Astrocyte (in vitro differentiated cells and primary cell): ENCODE measurements around the gene TMEM175. TPM values are rescaled to one million over a fixed set of nuclear protein-coding genes. Genes with fewer than 3 reads are reported as not detected.

Experiments used
- DNase-seq: peaks from one replicate; pipeline ENCODE4 v3.0.0-alpha.2; 2010; ENCODE audit warnings: low read depth
- FAIRE-seq: peaks from 2 replicates; lab custom pipeline; 2011; peaks lifted over from hg19 to GRCh38; lab: Jason Lieb, UNC
- H2AFZ ChIP-seq: 2 replicates; pipeline ENCODE4 v1.6.0; 2012; ENCODE audit warnings: low read depth, low read length, inconsistent platforms
- H3K27ac ChIP-seq: 2 replicates; pipeline ENCODE4 v1.5.1; 2011; ENCODE audit warnings: low read depth, low read length, inconsistent platforms
- H3K27me3 ChIP-seq: 2 replicates; pipeline ENCODE4 v1.6.0; 2011; ENCODE audit warnings: low read length, inconsistent platforms; ENCODE audit not compliant: insufficient read depth
- H3K36me3 ChIP-seq: 2 replicates; pipeline ENCODE4 v1.5.1; 2011; ENCODE audit warnings: low read length, inconsistent platforms; ENCODE audit not compliant: insufficient read depth
- H3K4me1 ChIP-seq: 2 replicates; pipeline ENCODE4 v1.5.1; 2011; ENCODE audit warnings: low read length, inconsistent platforms; ENCODE audit not compliant: insufficient read depth
- H3K4me2 ChIP-seq: 2 replicates; pipeline ENCODE4 v1.6.0; 2012; ENCODE audit warnings: low read length, inconsistent platforms
- H3K4me3 ChIP-seq: 2 replicates; pipeline ENCODE4 v1.5.1; 2011; ENCODE audit warnings: low read depth, mild to moderate bottlenecking, low read length, inconsistent platforms; ENCODE audit not compliant: insufficient read depth
- H3K79me2 ChIP-seq: 2 replicates; pipeline ENCODE4 v1.6.0; 2012; ENCODE audit warnings: mild to moderate bottlenecking, low read length, inconsistent platforms; ENCODE audit not compliant: insufficient read depth
- H3K9ac ChIP-seq: 2 replicates; pipeline ENCODE4 v1.6.0; 2012; ENCODE audit warnings: mild to moderate bottlenecking, low read length, inconsistent platforms
- H3K9me3 ChIP-seq: 2 replicates; pipeline ENCODE4 v1.5.1; 2012; ENCODE audit warnings: low read depth, mild to moderate bottlenecking, low read length, inconsistent platforms; ENCODE audit not compliant: insufficient read depth
- H4K20me1 ChIP-seq: 2 replicates; pipeline ENCODE4 v1.6.0; 2012; ENCODE audit warnings: low read length, inconsistent platforms; ENCODE audit not compliant: insufficient read depth
- H3K27ac Mint-ChIP-seq: one replicate; pipeline ENCODE4 v1.8.0; 2021; ENCODE audit warnings: mild to moderate bottlenecking, mixed read lengths; ENCODE audit not compliant: unreplicated experiment
- H3K27me3 Mint-ChIP-seq: one replicate; pipeline ENCODE4 v1.8.0; 2021; ENCODE audit warnings: low read depth, mixed read lengths; ENCODE audit not compliant: unreplicated experiment
- H3K36me3 Mint-ChIP-seq: one replicate; pipeline ENCODE4 v1.8.0; 2021; ENCODE audit warnings: low read depth, mixed read lengths; ENCODE audit not compliant: unreplicated experiment
- H3K4me1 Mint-ChIP-seq: one replicate; pipeline ENCODE4 v1.8.0; 2021; ENCODE audit warnings: low read depth, mixed read lengths; ENCODE audit not compliant: unreplicated experiment
- H3K4me3 Mint-ChIP-seq: one replicate; pipeline ENCODE4 v1.8.0; 2021; ENCODE audit warnings: mild to moderate bottlenecking, moderate library complexity, mixed read lengths; ENCODE audit not compliant: unreplicated experiment
- H3K9me3 Mint-ChIP-seq: one replicate; pipeline ENCODE4 v1.8.0; 2021; ENCODE audit warnings: mild to moderate bottlenecking, mixed read lengths; ENCODE audit not compliant: unreplicated experiment
- CTCF ChIP-seq: IDR thresholded peaks from 2 replicates; pipeline ENCODE4 v1.5.1; 2011; ENCODE audit warnings: low read depth, mild to moderate bottlenecking, inconsistent platforms, low read length, moderate library complexity; ENCODE audit not compliant: insufficient read depth
- EZH2 ChIP-seq: IDR thresholded peaks from 2 replicates; pipeline ENCODE4 v1.6.1; 2012; ENCODE audit warnings: mild to moderate bottlenecking, low read length, inconsistent platforms; ENCODE audit not compliant: insufficient read depth
- total RNA-seq: library from RNA; stranded (reverse); gene quantifications from 2 replicates; pipeline ENCODE4 v1.2.1, GENCODE V29; 2021

The TMEM175 gene
- total RNA-seq, 1 donor from 2014 or later = 22.1 TPM

- Histone ChIP-seq H3K4me2 (no peak overlapping the region), H3K79me2 (no peaks in the 10 kb centered on the region), H3K27ac (no peak overlapping the region), H4K20me1 (peaks cover 14% of the 10 kb centered on the region), H3K4me3 (no peak overlapping the region), H3K36me3 (no peaks in the 10 kb centered on the region), H3K4me1 (no peaks in the 10 kb centered on the region), H2AFZ (no peak overlapping the region), H3K9me3 (no peaks in the 10 kb centered on the region), H3K27me3 (peaks cover 21% of the 10 kb centered on the region), H3K9ac (no peak overlapping the region)
- H3K4me3 Mint-ChIP-seq = no peak overlapping the region
- TF ChIP-seq EZH2 (no peak), CTCF (no peak)
- no peak overlapping the region for H3K27ac Mint-ChIP-seq
- peaks cover 2% of the 10 kb centered on the region for H3K36me3 Mint-ChIP-seq
- no peaks in the 10 kb centered on the region for H3K4me1 Mint-ChIP-seq
- H3K27me3 Mint-ChIP-seq = peaks cover 12% of the 10 kb centered on the region
- FAIRE-seq = no peak
- DNase-seq = no peak
- no peaks in the 10 kb centered on the region for H3K9me3 Mint-ChIP-seq
Measured at GRCh38 chr4:995311-996026, 63.2 kb downstream of the TMEM175 start.

GRCh38 chr4:996030-996996 is 64.1 kb downstream of the TMEM175 start:
- H3K27ac Mint-ChIP-seq = no peak overlapping the region
- Histone ChIP-seq H3K36me3 (no peaks in the 10 kb centered on the region), H3K27me3 (peaks cover 24% of the 10 kb centered on the region), H3K9ac (no peak overlapping the region), H3K4me3 (no peak overlapping the region), H2AFZ (no peak overlapping the region), H3K4me1 (no peaks in the 10 kb centered on the region), H3K9me3 (no peaks in the 10 kb centered on the region), H3K4me2 (no peak overlapping the region), H3K27ac (no peak overlapping the region), H4K20me1 (peaks cover 14% of the 10 kb centered on the region), H3K79me2 (no peaks in the 10 kb centered on the region)
- H3K9me3 Mint-ChIP-seq = no peaks in the 10 kb centered on the region
- TF ChIP-seq CTCF = no peak
- no peak for TF ChIP-seq EZH2
- DNase-seq (no peak), FAIRE-seq (no peak)
- H3K36me3 Mint-ChIP-seq = peaks cover 1% of the 10 kb centered on the region
- H3K27me3 Mint-ChIP-seq = peaks cover 16% of the 10 kb centered on the region
- no peak overlapping the region for H3K4me3 Mint-ChIP-seq
- no peaks in the 10 kb centered on the region for H3K4me1 Mint-ChIP-seq
